ENCODE data around the gene RPS6KB2.
A peak's percentile ranks its signal among the peaks of the same experiment; 100 is the strongest.
"Not testable (repeated sequence)": the region's sequence is repeated elsewhere in the genome, so short reads cannot be mapped to it uniquely, and the experiment has no call there.

Gene RPS6KB2

GRCh38 chr11:67466962-67467771, 38.9 kb downstream of the RPS6KB2 start:
- peak; percentile 21 for DNase-seq (ENCODE audit: low spot score)

- peak; percentile 14 for DNase-seq (ENCODE audit: low spot score)
Measured at GRCh38 chr11:67468056-67468455, 39.8 kb downstream of the RPS6KB2 start.

- no peak for DNase-seq (ENCODE audit: low spot score)
Measured at GRCh38 chr11:67468456-67468758, 40.1 kb downstream of the RPS6KB2 start.

GRCh38 chr11:67468759-67469507, 40.6 kb downstream of the RPS6KB2 start, which contains the start of gene TMEM134:
Gene TMEM134 (minus strand): TSS chr11:67469251. CDS start chr11:67469192, 59 bp downstream.
- peak; percentile 92 for DNase-seq (ENCODE audit: low spot score)

GRCh38 chr11:67469508-67469811, 41.2 kb downstream of the RPS6KB2 start:
- no peak for DNase-seq (ENCODE audit: low spot score)

- DNase-seq (ENCODE audit: low spot score) = no peak
Measured at GRCh38 chr11:67470337-67471002, 42.2 kb downstream of the RPS6KB2 start.

GRCh38 chr11:67472882-67473281, 44.6 kb downstream of the RPS6KB2 start:
- DNase-seq (ENCODE audit: low spot score) = no peak

GRCh38 chr11:67476692-67477091, 48.4 kb downstream of the RPS6KB2 start:
- DNase-seq (ENCODE audit: low spot score) = not testable (repeated sequence)

GRCh38 chr11:67477344-67478050, 49.2 kb downstream of the RPS6KB2 start:
- not testable (repeated sequence) for DNase-seq (ENCODE audit: low spot score)

- no peak for DNase-seq (ENCODE audit: low spot score)
Measured at GRCh38 chr11:67482275-67482826, 54.1 kb downstream of the RPS6KB2 start.

GRCh38 chr11:67482827-67483798, 54.8 kb downstream of the RPS6KB2 start, which contains the start of gene AIP:
Gene AIP (plus strand): TSS chr11:67483026. CDS start chr11:67483159, 133 bp downstream.
- DNase-seq (ENCODE audit: low spot score) = peak; percentile 96

GRCh38 chr11:67483831-67484665, 55.8 kb downstream of the RPS6KB2 start:
- DNase-seq (ENCODE audit: low spot score) = no peak

GRCh38 chr11:67484847-67485311, 56.6 kb downstream of the RPS6KB2 start:
- DNase-seq (ENCODE audit: low spot score) = no peak

All from hematopoietic multipotent progenitor cell treated with erythropoietin and hydrocortisone succinate and interleukin-3 and kit ligand, for 17 days (in vitro differentiated cells).